COLO829 (cell line): Measurements from ENCODE around the gene DGKK.
"Not testable (repeated sequence)": the region's sequence is repeated elsewhere in the genome, so short reads cannot be mapped to it uniquely, and the experiment has no call there.

ENCODE experiments used
- DNase-seq: peaks from one replicate; pipeline ENCODE4 v3.0.0; 2012; ENCODE audit warnings: low spot score

DGKK gene

GRCh38 chrX:50431623-50432022 lies 39.0 kb downstream of the DGKK start:
- no peak for DNase-seq

- DNase-seq: no peak
Measured at GRCh38 chrX:50430917-50431575, 39.6 kb downstream of the DGKK start.

- no peak for DNase-seq
Measured at GRCh38 chrX:50428174-50428573, 42.5 kb downstream of the DGKK start.

- no peak for DNase-seq
Measured at GRCh38 chrX:50407976-50408375, 62.6 kb downstream of the DGKK start.

- no peak for DNase-seq
Measured at GRCh38 chrX:50403903-50404302, 66.7 kb downstream of the DGKK start.

- DNase-seq: no peak
Measured at GRCh38 chrX:50402886-50403285, 67.7 kb downstream of the DGKK start.

GRCh38 chrX:50393902-50394301 lies 76.7 kb downstream of the DGKK start:
- no peak for DNase-seq

GRCh38 chrX:50386520-50386919 lies 84.1 kb downstream of the DGKK start:
- DNase-seq: no peak

GRCh38 chrX:50381729-50382415 lies 88.8 kb downstream of the DGKK start:
- DNase-seq: no peak

- no peak for DNase-seq
Measured at GRCh38 chrX:50375481-50376267, 95.0 kb downstream of the DGKK start.

GRCh38 chrX:50372966-50373365 lies 97.7 kb downstream of the DGKK start:
- no peak for DNase-seq

- no peak for DNase-seq
Measured at GRCh38 chrX:50343917-50344316, 126.7 kb downstream of the DGKK start.

- no peak for DNase-seq
Measured at GRCh38 chrX:50333308-50333707, 137.3 kb downstream of the DGKK start.

- DNase-seq: not testable (repeated sequence)
Measured at GRCh38 chrX:50332668-50333067, 138.0 kb downstream of the DGKK start.

GRCh38 chrX:50327235-50327634 lies 143.4 kb downstream of the DGKK start:
- no peak for DNase-seq
